NCI-H526 treated with DMSO at 0.1 percent for 48 hours (cell line): ENCODE results near the gene FFAR3.

ENCODE experiments used
- DNase-seq: peaks from one replicate; lab custom pipeline; 2025; lab: John Stamatoyannopoulos, UW

Gene FFAR3, protein sequence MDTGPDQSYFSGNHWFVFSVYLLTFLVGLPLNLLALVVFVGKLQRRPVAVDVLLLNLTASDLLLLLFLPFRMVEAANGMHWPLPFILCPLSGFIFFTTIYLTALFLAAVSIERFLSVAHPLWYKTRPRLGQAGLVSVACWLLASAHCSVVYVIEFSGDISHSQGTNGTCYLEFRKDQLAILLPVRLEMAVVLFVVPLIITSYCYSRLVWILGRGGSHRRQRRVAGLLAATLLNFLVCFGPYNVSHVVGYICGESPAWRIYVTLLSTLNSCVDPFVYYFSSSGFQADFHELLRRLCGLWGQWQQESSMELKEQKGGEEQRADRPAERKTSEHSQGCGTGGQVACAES

DNA sequence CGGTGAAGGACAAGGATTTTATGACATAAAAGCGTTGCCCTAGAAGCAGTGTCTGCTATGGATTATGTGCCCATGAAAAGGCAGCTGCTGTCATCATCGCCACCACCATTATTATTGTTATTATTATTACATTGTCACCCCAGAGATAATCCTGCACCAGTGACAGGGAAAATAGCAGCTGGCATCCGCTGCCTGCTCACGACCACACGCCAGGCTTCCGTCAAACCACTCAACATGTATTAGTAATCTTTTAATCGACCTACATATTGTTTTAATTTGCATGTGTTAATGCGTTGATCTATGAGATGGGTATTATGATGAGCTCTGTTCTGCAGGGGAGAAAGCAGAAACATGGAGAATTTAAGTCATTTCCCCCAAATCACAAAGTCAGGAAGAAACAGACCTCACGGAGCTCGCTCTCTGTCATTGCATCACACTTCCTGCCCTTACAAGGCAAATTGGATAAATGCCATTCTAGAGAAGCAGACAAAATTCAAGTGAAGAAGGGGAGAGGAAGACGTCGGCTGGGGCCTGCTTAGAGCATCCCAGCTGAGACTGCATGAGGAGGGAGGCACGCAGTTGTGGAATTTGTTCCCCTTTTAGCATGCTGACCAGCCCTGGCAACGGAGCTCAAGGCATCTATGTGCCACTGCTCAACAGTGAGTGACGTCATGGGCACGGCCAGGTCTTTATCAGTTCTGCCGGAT, at the start of gene FFAR3:
TSS of gene FFAR3 (plus strand) at position 594 of the 707 bp plus-strand sequence. CDS start 431 bp downstream, outside the sequence.
- no peak for DNase-seq

DNA sequence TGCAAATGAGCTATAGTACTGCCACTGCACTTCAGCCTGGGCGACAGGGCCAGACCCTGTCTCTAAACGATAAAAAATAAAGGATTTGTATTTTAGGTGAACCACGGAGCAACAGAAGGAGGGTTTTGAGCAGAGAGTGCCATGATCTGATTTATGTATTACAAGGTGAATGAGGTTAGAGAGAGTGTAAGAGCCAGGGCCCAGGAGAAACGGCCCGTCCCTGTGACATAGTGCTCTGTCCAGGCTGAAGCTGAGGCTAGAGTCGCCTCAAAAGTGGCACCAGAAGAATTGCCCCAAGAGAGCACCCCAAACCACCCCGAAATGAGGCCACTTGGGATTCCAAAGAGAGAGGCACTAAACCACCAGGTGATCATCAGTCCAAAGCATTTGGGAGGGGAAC, 49.4 kb upstream of the FFAR3 start:
- no peak for DNase-seq

DNA sequence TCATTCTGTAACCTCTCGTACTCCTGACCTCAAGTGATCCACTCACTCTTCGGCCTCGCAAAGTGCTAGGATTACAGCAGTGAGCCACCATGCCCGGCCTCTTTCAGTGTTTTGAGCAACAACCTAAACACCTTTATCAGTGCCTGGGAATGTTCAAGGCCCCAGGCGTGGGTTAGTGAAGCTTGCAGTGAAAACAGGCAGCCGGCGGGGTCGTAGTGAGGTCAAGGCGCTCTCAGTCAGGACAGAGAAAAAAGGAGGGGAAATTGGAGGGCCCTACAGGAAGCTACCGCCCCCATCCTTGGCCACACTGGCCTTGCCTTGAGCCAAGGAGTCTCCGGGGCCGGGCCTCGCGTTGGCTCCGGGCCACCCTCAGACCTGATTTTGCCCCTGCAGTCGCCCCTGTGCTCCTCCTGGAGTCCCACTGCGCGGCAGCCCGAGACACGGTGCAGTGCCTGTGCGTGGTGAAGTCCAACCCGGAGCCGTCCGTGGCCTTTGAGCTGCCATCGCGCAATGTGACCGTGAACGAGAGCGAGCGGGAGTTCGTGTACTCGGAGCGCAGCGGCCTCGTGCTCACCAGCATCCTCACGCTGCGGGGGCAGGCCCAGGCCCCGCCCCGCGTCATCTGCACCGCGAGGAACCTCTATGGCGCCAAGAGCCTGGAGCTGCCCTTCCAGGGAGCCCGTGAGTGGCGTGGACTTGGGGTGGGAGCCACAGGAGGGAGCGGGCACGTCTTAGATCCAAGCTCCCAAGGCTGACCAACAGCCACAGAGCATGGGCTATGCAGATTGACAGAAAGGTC, 48.6 kb upstream of the FFAR3 start:
- no peak for DNase-seq

DNA sequence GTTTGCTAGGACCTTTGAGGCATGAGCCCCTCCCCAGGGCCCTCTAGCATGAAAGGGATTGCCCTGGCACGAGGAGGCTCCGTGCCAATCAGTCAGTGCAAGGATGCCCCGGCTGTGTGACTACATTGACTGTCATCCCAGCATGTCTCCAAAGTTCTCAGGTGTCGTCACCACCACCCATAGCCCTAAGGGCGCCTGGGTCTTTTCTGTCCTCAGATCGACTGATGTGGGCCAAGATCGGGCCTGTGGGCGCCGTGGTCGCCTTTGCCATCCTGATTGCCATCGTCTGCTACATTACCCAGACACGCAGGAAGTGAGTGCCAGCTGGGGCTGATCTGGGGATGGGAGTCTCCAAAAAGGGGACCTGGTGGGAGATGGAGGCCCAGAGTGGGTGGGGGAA, 47.9 kb upstream of the FFAR3 start:
- DNase-seq: no peak

DNA sequence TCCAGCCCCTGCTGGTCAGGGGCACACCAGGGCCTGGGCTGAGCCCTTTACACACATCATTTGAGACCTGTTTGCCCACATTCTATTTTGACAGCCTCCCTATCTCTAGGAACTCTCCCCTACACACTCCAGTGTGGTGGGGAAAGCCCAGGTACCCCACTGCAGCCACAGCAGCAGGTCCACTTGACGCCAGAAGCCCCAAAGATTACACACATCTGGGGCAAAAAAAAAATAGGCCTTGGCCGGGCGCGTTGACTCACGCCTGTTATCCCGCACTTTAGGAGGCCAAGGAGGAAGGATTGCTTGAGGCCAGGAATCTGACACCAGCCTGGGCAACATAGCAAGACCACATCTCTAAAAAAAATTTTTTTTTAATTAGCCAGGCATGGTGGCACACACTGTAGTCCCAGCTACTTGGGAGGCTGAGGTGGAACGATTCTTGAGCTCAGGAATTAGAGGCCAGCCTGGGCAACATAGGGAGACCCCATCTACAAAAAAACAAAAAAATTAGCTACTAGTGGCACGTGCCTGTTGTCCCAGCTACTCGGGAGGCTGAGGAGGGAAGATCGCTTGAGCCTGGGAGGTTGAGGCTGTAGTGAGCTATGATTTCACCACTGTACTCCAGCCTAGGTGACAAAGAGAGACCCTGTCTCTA, 47.3 kb upstream of the FFAR3 start:
- DNase-seq: no peak

DNA sequence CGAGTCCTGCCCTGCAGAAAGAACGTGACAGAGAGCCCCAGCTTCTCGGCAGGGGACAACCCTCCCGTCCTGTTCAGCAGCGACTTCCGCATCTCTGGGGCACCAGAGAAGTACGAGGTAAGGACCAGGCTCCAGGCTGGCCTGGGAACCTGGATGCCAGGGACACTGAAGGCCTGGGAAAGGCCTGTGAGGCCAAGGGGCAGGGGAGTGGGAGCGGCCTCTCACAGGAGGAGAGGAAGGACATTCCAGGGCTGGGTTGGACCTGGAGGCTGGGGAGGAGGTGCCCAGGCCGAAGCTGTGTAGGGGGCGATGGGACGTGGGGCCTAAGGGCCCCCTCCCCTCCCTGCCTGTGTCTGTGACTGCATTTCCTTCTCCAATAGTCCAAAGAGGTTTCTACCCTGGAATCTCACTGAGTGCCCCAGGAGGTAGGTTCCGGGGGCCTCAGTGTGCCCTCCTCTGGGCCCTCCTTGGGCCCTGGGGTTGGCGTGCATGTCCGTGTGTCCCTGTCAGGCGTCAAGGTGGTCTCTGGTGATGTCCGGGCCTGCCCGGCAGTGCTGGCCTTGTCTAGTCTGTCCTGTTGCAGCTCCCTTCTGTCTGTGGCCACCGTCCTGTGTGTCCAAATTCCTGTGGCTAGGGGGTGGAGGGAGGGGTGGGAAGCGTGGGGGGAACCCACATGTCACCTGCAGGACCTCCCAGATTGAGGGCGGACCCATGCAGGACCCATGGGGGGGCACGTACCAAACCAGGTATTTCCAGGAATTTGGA, 46.2 kb upstream of the FFAR3 start:
- no peak for DNase-seq

DNA sequence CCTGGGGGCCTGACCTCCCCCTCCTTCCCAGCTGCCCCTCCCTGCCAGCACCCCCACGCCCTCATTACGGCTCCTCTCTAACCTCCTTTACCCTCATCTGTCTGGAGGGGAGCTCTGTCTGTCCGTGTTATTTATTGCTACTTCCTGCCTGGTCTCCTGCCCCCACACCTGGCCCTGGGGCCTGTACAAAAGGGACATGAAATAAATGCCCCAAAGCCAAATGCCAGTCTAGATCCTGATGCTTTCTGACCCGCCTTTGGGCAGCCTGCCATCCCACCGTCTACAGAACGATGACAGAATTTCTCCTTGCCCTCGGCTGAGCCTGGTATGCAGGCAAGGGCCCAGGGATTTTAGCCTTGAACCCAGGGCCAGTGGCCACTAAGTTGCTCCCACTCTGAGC, 44.7 kb upstream of the FFAR3 start:
- DNase-seq: no peak

DNA sequence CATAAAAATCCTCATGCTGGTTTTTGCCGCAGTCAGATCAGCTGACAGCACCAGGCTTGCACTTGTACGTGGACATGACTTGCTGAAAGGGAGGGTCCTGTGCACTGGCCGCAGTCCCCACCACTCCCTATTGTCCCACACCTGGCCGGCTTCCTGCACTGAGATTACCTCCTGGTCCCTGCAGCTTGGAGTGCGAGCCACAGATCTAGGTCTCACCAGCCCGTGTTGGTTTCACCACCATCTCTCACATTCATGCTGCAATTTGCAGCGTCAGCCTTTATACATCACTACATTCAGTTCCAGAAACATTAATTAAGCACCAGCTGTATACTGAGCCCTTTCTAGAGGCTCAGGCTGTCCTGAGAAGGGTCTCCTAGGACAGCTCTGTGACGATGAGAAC, 44.2 kb upstream of the FFAR3 start:
- no peak for DNase-seq

DNA sequence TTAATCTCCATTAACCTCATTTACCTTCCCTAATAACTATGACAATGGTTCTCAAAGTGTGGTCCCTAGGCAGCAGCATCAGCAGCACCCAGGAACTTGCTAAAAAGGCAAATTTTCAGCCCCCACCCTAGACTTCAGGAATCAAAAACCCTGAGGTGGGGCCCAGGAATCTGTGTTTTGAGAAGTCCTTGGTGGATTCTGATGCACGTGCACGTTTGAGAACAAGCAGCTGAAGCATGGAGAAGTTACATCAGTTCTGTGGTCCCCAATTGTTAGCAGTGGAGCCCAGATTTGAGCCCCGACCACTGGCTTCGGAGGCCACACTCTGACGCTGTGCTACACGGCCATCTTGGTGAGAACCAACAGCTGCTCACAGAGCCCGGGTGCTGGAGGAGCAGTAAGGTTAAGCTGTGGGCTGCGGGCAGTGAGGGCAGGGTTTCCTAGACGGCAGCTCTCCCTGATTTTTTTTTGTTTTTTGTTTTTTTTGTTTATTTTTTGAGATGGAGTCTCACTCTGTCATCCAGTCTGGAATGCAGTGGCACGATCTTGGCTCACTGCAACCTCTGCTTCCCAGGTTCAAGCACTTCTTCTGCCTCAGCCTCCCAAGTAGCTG, 43.3 kb upstream of the FFAR3 start:
- no peak for DNase-seq

DNA sequence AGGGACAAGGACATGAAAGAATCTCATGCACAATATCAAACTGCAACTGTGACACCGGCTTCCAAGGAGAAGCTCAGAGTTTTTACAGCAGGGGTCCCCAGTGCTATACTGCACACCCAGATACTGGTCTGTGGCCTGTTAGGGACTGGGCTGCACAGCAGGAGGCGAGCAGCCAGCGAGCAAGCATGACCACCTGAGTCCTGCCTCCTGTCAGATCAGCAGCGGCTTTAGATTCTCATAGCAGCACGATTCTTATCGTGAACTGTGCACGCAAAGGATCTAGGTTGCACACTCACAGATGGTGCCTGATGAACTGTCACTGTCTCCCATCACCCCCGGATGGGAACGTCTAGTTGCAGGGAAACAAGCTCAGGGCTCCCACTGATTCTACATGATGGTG, 42.4 kb upstream of the FFAR3 start:
- no peak for DNase-seq

DNA sequence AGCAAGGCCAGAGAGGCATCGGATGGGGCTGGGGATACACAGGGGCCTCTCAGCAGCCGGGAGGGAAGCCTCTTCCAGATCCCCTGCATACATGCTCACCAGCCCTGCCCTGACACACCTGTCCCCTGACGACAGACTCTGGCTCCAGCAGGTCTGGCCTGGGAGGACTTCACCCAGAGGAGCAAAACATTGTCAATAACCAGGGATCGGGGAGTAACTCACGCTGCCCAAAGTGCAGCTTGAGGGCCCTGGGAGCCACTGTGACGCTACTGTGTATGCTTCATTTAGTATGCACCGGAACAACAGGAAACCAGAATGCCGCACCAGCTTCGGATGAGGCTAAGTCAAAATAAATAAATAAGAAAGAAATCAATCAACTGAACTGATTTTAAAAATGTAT, 41.7 kb upstream of the FFAR3 start:
- no peak for DNase-seq

DNA sequence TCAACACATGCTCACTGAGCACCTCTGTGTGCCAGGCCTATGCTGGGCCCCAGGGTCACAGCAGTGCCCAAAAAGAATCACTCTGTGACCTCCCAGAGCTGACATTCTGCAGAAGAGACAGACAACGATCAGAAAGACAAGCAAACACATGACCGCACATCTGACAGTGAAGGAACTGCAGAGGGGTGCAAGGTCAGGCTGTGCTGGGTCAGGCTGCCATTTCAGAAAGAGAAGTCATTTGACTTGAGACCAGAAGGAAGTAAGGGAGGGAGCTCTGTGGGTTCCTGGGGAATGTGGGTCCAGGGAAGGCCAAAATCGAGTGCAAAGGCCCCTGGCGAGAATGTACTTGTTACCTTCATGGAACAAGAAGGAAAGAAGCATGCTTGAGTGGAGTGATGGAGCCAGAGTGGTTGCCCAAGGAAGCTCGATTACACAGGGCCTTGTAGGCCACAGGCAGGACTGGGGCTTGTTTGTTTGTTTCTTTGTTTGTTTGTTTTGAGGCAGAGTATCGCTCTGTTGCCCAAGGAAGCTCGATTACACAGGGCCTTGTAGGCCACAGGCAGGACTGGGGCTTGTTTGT, 40.7 kb upstream of the FFAR3 start:
- DNase-seq: no peak

DNA sequence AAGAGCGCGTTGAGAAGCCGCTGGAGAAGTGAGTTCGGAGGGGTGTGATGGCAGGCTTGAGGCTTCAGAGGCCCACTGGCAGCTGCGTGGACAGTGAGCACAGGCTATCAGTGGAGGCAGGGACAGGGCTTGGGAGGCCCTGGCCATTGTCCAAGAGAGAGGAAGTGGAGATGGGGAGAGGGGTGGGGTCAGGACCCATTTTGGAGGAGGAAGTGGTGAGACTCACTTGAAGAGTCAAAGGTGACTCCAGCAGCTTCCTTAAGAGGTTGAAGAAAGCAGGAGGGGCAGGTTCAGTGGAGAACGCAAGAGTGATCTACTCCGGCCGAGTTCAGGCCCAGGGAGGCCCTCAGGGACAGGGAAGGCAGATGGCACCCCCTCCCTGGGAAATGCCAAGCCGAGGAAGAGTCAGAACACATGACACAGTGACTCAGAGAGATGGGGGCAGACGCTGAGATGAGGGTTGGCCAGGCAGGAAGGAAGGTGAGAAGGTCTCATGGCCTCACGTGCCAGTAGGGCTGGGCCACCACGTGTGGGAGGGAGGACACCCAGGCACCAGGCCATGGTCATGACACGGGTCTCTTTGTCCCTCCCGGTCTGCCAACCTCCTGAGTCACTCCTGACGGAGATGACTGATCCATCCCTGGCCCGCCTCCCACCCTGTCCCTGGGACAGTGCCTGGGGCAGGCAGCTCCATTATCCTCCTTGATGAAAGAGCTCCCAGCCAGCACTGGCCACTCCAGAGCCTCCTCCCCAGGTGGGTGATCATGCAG, 39.4 kb upstream of the FFAR3 start:
- no peak for DNase-seq

DNA sequence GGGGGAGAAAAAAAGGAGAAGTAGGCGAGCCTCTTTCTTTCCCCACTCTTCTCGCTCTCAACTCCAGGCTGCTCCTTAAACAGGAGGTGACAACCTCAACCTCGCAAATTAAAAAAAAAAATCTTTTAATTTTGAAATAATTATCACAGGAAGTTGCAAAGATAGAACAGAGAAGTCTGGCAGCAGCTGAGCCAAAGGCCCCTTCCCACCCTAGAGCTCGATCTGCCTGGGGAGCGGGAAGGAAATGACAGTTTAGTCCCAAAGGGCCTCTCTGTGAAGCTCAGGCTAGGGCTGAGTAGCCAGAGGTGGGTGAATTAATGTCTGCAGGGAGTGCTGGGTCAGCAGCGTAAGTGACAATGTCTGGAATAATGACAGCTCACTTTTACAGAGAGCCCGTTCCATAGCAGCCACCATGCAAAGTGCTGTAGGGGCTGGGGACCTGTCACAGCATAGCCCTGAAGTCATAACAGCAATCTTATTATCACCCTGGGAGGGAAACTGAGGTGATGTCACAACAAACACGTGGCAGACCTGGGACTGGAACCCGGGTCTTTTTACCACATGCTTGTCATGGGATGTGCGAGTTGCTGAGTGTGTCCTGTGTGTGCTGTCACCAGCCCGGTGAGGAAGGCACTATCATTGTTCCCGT, 38.1 kb upstream of the FFAR3 start:
- no peak for DNase-seq

DNA sequence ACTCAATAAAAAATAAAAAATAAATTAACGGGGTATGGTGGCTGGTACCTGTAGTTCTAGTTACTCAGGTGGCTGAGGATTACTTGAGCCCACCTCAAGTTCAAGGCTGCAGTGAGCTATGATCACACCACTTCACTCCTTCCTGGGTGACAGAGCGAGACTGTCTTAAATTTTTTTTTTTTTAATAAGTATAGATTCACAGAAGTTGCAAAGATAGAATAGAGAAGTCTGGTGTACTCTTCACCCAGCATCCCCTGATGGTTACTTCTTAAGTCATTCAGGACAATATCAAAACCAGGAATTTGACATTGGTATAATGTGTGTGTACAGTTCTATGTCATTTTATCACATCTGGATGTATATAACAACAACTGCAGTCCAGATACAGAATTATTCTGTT, 37.0 kb upstream of the FFAR3 start:
- no peak for DNase-seq

DNA sequence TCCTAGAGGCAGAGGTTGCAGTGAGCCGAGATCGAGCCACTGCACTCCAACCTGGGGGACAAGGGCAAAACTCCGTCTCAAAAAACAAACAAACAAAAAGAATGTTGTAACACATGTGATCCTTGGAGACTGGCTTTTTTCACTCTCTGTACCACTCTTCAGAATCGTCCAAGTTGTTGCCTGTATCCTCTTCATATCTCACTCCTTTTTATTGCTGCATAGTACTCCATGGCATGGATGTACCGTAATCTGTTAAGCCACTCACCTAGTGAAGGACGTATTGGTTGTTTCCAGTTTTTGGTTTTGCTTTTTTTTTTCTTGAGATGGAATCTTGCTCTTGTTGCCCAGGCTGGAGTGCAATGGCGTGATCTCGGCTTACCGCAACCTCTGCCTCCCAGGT, 36.2 kb upstream of the FFAR3 start:
- DNase-seq: no peak

DNA sequence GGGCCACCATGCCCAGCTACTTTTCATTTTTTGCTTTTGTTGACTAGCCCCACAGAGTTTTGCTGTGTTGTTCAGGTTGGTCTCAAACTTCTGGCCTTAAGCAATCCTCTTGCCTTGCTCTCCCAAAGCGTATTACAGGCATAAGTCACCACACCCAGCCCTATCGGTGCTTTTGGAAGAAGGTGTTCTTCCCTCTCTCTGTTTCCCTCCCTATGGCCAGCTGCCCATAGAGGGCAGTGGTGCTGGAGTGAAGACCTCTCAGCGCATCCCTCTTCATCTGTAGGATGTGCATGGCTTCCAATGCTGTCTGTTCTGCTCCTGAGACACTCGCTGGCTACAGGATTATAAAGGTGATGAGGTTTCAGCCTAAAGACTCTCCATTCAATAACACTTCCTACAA, 30.6 kb upstream of the FFAR3 start:
- DNase-seq: no peak

DNA sequence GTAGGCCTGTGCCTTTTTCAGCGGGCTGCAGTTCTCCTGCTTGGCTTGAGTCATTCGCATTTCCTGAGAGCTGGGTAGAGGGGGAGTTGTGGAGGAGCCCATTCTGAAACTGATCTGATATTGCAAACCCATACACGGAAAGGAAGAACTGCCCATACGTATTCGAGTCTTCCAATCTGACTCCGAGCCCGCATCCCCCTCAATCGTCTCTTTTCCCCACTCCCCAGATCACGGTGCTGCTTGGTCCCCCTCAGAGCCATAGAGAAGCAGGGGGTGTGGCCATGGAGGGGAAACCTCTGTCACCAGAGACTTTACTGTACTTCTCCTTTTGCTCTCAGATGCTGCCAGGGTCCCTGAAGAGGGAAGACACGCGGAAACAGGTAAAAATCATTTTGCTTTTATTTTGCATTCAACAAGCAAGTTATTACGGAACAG, 29.4 kb upstream of the FFAR3 start, which contains the start of gene CD22:
TSS of gene CD22 (plus strand) at position 337 of the 435 bp plus-strand sequence. CDS start 2,854 bp downstream, outside the sequence.
- DNase-seq: no peak

DNA sequence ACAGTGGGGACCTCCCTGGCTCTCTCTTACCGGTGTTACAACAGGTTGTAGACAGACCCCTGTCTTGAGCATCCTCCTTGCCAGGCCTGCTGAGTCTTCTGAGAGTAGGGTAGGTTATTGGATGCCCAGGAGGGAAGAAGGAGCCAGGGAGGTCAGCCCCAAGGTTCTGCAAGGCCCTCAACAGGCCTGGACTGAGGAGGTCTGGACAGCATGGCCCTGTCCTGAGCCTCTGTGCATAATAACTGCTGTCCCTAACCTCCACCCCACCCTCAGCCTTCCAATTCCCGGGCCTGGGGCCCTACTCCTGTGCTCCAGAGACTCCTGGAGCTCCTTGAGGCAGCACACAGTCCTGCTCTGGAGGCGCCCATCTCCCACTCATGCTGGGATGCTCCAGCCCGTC, 28.9 kb upstream of the FFAR3 start:
- no peak for DNase-seq
